SK-N-SH treated with all-trans-retinoic acid at 6 μM for 48 hours (cell line): ENCODE data around the gene ZC2HC1C.
"Not testable (repeated sequence)": the region's sequence is repeated elsewhere in the genome, so short reads cannot be mapped to it uniquely, and the experiment has no call there.

ENCODE experiments used
- ATAC-seq: fragments of 200-7000 bp; cut with Tn5 transposase; 3 replicates; pipeline ENCODE4 v1.9.1; 2020; ENCODE audit warnings: mild to moderate bottlenecking, moderate library complexity
- BACH2 ChIP-seq: fragments of 250-450 bp; sonication (Bioruptor Pico); IDR thresholded peaks from 2 replicates; pipeline ENCODE4 v1.9.0; 2021; ENCODE audit warnings: mild to moderate bottlenecking, borderline replicate concordance
- CSDC2 ChIP-seq: fragments of 250-450 bp; sonication (Bioruptor Pico); IDR thresholded peaks from 2 replicates; pipeline ENCODE4 v1.5.0; 2020; ENCODE audit warnings: mild to moderate bottlenecking, moderate library complexity
- ESRRG ChIP-seq: fragments of 250-450 bp; sonication (Bioruptor Pico); IDR thresholded peaks from 2 replicates; pipeline ENCODE4 v1.6.1; 2021; ENCODE audit warnings: mild to moderate bottlenecking
- GLIS3 ChIP-seq: fragments of 250-450 bp; sonication (Bioruptor Pico); IDR thresholded peaks from 2 replicates; pipeline ENCODE4 v1.5.0; 2020; ENCODE audit warnings: mild to moderate bottlenecking, moderate library complexity
- OSR1 ChIP-seq: fragments of 250-450 bp; sonication (Bioruptor Pico); IDR thresholded peaks from 2 replicates; pipeline ENCODE4 v1.8.0; 2022; ENCODE audit warnings: moderate library complexity, mild to moderate bottlenecking, inconsistent platforms
- PPARA ChIP-seq: fragments of 250-450 bp; sonication (Bioruptor Pico); IDR thresholded peaks from 2 replicates; pipeline ENCODE4 v1.5.0; 2020; ENCODE audit warnings: mild to moderate bottlenecking, borderline replicate concordance
- SNAI2 ChIP-seq: fragments of 250-450 bp; sonication (Bioruptor Pico); IDR thresholded peaks from 2 replicates; pipeline ENCODE4 v1.5.0; 2020; ENCODE audit warnings: mild to moderate bottlenecking, moderate library complexity
- TCF4 ChIP-seq: fragments of 250-450 bp; sonication (Bioruptor Pico); IDR thresholded peaks from 2 replicates; pipeline ENCODE4 v1.8.0; 2021; ENCODE audit warnings: mild to moderate bottlenecking, moderate library complexity, borderline replicate concordance
- ZC3H10 ChIP-seq: fragments of 250-450 bp; sonication (Bioruptor Pico); IDR thresholded peaks from 2 replicates; pipeline ENCODE4 v1.5.1; 2021; ENCODE audit warnings: mild to moderate bottlenecking, moderate library complexity
- ZFP3 ChIP-seq: fragments of 250-450 bp; sonication (Bioruptor Pico); IDR thresholded peaks from 2 replicates; pipeline ENCODE4 v1.5.0; 2020; ENCODE audit warnings: mild to moderate bottlenecking, moderate library complexity
- ZFP30 ChIP-seq: fragments of 450-650 bp; formaldehyde crosslinking; IDR thresholded peaks from 2 replicates; pipeline ENCODE4 v1.5.0; 2022; ENCODE audit warnings: mild to moderate bottlenecking, moderate library complexity
- ZNF565 ChIP-seq: fragments of 450-650 bp; formaldehyde crosslinking; conservative IDR thresholded peaks from 2 replicates; pipeline ENCODE4 v1.5.0; 2020; ENCODE audit warnings: low read depth, mild to moderate bottlenecking, moderate library complexity
- ZNF70 ChIP-seq: fragments of 450-650 bp; formaldehyde crosslinking; IDR thresholded peaks from 2 replicates; pipeline ENCODE4 v1.5.0; 2020; ENCODE audit warnings: mild to moderate bottlenecking, moderate library complexity
- TF ChIP-seq, protein P1 (sequence below): fragments of 250-450 bp; sonication (Bioruptor Pico); IDR thresholded peaks from 2 replicates; pipeline ENCODE4 v1.5.1; 2020; ENCODE audit warnings: low read depth, mild to moderate bottlenecking, moderate library complexity
- TF ChIP-seq, protein P2 (sequence below): fragments of 250-450 bp; sonication (Bioruptor Pico); IDR thresholded peaks from 2 replicates; pipeline ENCODE4 v1.5.0; 2020; ENCODE audit warnings: mild to moderate bottlenecking, moderate library complexity
- TF ChIP-seq, protein P3 (sequence below): fragments of 250-450 bp; sonication (Bioruptor Pico); IDR thresholded peaks from 2 replicates; pipeline ENCODE4 v1.8.0; 2021; ENCODE audit warnings: low read depth, mild to moderate bottlenecking, moderate library complexity, borderline replicate concordance
- TF ChIP-seq, protein P4 (sequence below): fragments of 250-450 bp; sonication (Bioruptor Pico); IDR thresholded peaks from 2 replicates; pipeline ENCODE4 v1.5.1; 2021; ENCODE audit warnings: mild to moderate bottlenecking, moderate library complexity
- TF ChIP-seq, protein P5 (sequence below): fragments of 250-450 bp; sonication (Bioruptor Pico); IDR thresholded peaks from 2 replicates; pipeline ENCODE4 v1.8.0; 2020; ENCODE audit warnings: mild to moderate bottlenecking, moderate library complexity, borderline replicate concordance

ZC2HC1C gene

DNA sequence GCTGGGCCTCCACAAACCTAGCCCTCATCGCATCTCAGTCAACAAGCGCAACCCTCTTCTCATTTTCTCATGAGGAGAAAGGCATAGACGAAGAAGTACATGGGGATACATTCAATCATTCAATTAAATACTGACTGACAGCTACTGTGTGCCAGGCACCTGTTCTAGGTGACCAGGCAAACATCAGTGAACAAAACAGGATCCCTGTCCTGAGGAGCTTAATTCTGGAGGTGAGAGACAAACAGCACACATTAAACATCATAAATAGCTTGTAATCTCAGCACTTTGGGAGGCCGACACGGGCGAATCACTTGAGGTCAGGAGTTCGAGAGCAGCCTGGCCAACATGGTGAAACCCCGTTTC lies 5.3 kb upstream of the ZC2HC1C start:
- ATAC-seq: no peak

DNA sequence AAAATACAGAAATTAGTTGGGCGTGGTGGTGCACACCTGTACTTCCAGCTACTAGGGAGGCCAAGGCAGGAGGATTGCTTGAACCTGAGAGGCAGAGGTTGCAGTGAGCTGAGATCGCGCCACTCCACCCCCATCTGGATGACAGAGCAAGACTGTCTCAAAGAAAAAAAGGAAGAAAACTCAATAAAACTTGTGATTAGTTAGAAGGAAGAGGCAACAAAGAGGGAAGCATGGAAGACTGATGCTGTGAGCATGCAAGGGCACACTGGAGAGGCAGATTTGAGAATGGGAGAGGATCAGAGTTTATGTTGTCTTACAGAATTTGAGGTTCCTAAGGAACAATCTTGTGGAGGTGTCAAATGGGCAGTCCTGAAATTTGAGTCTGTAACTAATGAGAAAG lies 2.8 kb upstream of the ZC2HC1C start:
- ATAC-seq: no peak
- TF ChIP-seq ZFP30 (CRISPR knock-in tag) (no peak), GLIS3 (CRISPR knock-in tag) (no peak)
- TF ChIP-seq, protein P1, sequence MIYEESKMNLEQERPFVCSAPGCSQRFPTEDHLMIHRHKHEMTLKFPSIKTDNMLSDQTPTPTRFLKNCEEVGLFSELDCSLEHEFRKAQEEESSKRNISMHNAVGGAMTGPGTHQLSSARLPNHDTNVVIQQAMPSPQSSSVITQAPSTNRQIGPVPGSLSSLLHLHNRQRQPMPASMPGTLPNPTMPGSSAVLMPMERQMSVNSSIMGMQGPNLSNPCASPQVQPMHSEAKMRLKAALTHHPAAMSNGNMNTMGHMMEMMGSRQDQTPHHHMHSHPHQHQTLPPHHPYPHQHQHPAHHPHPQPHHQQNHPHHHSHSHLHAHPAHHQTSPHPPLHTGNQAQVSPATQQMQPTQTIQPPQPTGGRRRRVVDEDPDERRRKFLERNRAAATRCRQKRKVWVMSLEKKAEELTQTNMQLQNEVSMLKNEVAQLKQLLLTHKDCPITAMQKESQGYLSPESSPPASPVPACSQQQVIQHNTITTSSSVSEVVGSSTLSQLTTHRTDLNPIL (CRISPR knock-in tag): no peak
- TF ChIP-seq, all 23 proteins: peak for 0

More for the DNA sequence above, 5.3 kb upstream of the ZC2HC1C start:
- TF ChIP-seq, protein P2, sequence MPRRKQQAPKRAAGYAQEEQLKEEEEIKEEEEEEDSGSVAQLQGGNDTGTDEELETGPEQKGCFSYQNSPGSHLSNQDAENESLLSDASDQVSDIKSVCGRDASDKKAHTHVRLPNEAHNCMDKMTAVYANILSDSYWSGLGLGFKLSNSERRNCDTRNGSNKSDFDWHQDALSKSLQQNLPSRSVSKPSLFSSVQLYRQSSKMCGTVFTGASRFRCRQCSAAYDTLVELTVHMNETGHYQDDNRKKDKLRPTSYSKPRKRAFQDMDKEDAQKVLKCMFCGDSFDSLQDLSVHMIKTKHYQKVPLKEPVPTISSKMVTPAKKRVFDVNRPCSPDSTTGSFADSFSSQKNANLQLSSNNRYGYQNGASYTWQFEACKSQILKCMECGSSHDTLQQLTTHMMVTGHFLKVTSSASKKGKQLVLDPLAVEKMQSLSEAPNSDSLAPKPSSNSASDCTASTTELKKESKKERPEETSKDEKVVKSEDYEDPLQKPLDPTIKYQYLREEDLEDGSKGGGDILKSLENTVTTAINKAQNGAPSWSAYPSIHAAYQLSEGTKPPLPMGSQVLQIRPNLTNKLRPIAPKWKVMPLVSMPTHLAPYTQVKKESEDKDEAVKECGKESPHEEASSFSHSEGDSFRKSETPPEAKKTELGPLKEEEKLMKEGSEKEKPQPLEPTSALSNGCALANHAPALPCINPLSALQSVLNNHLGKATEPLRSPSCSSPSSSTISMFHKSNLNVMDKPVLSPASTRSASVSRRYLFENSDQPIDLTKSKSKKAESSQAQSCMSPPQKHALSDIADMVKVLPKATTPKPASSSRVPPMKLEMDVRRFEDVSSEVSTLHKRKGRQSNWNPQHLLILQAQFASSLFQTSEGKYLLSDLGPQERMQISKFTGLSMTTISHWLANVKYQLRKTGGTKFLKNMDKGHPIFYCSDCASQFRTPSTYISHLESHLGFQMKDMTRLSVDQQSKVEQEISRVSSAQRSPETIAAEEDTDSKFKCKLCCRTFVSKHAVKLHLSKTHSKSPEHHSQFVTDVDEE (CRISPR knock-in tag): no peak
- no peak for TF ChIP-seq SNAI2 (CRISPR knock-in tag)
- no peak for TF ChIP-seq ZFP3 (CRISPR knock-in tag)
- TF ChIP-seq, protein P3, sequence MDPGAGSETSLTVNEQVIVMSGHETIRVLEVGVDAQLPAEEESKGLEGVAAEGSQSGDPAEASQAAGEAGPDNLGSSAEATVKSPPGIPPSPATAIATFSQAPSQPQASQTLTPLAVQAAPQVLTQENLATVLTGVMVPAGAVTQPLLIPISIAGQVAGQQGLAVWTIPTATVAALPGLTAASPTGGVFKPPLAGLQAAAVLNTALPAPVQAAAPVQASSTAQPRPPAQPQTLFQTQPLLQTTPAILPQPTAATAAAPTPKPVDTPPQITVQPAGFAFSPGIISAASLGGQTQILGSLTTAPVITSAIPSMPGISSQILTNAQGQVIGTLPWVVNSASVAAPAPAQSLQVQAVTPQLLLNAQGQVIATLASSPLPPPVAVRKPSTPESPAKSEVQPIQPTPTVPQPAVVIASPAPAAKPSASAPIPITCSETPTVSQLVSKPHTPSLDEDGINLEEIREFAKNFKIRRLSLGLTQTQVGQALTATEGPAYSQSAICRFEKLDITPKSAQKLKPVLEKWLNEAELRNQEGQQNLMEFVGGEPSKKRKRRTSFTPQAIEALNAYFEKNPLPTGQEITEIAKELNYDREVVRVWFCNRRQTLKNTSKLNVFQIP (CRISPR knock-in tag): no peak
- TF ChIP-seq, protein P4, sequence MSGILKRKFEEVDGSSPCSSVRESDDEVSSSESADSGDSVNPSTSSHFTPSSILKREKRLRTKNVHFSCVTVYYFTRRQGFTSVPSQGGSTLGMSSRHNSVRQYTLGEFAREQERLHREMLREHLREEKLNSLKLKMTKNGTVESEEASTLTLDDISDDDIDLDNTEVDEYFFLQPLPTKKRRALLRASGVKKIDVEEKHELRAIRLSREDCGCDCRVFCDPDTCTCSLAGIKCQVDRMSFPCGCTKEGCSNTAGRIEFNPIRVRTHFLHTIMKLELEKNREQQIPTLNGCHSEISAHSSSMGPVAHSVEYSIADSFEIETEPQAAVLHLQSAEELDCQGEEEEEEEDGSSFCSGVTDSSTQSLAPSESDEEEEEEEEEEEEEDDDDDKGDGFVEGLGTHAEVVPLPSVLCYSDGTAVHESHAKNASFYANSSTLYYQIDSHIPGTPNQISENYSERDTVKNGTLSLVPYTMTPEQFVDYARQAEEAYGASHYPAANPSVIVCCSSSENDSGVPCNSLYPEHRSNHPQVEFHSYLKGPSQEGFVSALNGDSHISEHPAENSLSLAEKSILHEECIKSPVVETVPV (CRISPR knock-in tag): no peak
- no peak for TF ChIP-seq GLIS3 (CRISPR knock-in tag)
- no peak for TF ChIP-seq ZFP30 (CRISPR knock-in tag)
- TF ChIP-seq, protein P1 (CRISPR knock-in tag): no peak
- TF ChIP-seq BACH2 (CRISPR knock-in tag): no peak
- TF ChIP-seq, protein P5, sequence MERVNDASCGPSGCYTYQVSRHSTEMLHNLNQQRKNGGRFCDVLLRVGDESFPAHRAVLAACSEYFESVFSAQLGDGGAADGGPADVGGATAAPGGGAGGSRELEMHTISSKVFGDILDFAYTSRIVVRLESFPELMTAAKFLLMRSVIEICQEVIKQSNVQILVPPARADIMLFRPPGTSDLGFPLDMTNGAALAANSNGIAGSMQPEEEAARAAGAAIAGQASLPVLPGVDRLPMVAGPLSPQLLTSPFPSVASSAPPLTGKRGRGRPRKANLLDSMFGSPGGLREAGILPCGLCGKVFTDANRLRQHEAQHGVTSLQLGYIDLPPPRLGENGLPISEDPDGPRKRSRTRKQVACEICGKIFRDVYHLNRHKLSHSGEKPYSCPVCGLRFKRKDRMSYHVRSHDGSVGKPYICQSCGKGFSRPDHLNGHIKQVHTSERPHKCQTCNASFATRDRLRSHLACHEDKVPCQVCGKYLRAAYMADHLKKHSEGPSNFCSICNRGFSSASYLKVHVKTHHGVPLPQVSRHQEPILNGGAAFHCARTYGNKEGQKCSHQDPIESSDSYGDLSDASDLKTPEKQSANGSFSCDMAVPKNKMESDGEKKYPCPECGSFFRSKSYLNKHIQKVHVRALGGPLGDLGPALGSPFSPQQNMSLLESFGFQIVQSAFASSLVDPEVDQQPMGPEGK (CRISPR knock-in tag): no peak
- TF ChIP-seq ESRRG (CRISPR knock-in tag): no peak
- no peak for TF ChIP-seq ZC3H10
- TF ChIP-seq CSDC2 (CRISPR knock-in tag): no peak
- TF ChIP-seq OSR1 (CRISPR knock-in tag): no peak
- TF ChIP-seq TCF4 (CRISPR knock-in tag): no peak
- no peak for TF ChIP-seq PPARA

DNA sequence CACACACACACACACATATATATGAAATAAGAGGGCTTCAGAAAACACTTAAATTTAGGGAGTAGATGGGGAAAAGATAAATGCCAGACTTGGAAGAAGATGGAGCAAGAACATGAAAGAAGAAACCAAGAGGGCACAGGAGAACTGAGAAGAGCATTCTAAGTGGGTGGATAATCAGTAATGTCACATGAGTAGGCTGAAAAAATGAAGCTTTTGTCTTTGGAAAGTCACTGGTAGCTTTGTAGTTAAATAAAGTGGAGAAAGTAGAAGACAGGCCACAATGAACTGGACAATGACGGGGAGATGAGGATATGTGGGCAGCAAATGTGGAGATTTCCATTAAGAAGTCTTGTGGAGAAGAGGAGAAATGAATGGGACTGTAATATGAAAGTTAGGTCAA lies 2.2 kb upstream of the ZC2HC1C start:
- no peak for TF ChIP-seq ZFP3 (CRISPR knock-in tag)
- TF ChIP-seq ZNF70 (CRISPR knock-in tag): no peak
- TF ChIP-seq ZNF565 (CRISPR knock-in tag): no peak
- TF ChIP-seq SNAI2 (CRISPR knock-in tag): no peak
- no peak for ATAC-seq

DNA sequence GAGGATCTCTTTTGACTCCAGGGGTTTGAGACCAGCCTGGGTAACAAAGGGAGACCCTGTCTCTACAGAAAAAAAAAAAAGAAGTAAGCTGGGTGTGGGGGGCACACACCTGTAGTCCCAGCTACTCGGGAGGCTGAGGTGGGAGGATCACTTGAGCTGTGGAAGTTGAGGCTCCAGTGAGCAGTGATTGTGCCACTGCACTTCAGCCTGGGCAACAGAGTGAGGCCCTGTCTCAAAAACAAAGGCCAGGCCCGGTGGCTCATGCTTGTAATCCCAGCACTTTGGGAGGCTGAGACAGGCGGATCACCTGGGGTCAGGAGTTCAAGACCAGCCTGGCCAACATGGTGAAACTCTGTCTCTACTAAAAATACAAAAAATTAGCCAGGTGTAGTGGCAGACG lies 1.7 kb upstream of the ZC2HC1C start:
- ATAC-seq: not testable (repeated sequence)
